ENCODE results near the gene BMP15. TPM values are rescaled to one million over a fixed set of nuclear protein-coding genes. Genes with fewer than 3 reads are reported as not detected.

BMP15 gene
- total RNA-seq, 2 experiments from 2014 or later: not detected

DNA sequence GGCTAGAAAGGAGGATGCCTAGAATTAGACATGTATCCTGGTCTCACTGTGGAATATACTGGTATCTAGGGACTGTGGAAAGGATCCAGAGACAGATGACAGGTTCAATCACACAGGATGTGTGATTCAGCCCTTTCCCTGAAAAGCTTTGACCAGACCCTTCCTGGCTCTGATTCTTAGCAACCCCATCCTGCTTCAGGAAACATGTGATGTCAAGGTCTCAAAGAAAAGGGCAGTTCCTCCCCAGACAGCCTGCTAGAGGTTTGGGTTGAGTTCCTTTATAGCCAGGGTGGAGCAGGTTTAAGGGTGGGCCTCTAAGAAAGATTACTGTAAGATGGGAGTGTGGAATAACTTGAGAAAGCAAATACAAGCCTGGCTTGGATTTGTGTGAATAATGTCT is 3.0 kb downstream of the BMP15 start:
- POLR2A ChIA-PET: no interaction called here
- no peak overlapping the region for H3K4me3 Mint-ChIP-seq
- H3K4me1 Mint-ChIP-seq: no peaks in the 10 kb centered on the region
- H3K27ac Mint-ChIP-seq: no peak overlapping the region
- no peaks in the 10 kb centered on the region for H3K36me3 Mint-ChIP-seq (ENCODE audit: low read depth)
- no peaks in the 10 kb centered on the region for H3K9me3 Mint-ChIP-seq (ENCODE audit: low read depth)
- H3K27me3 Mint-ChIP-seq: no peaks in the 10 kb centered on the region
- CTCF ChIA-PET: no interaction called here
- intact Hi-C loops (cut with DNase I, micrococcal nuclease): no loop called here
- ATAC-seq (no peak), DNase-seq (no peak)

DNA sequence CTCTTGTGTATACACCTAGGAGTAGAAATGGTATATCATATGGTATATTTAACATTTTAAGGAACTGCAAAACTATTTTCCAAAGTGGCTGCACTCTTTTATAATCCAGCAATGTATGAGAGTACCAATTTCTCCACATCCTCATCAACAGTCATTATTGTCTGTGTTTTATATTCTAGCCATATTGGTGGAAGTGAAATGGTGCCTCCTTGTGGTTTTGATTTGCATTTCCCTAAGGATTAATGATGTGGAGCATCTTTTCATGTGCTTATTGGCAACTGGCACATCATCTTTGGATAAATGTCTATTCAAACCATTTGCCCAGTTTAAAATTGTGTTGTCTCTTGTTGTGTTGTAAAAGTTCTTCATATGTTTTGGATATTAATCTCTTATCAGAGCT is 9.6 kb downstream of the BMP15 start:
- H3K27ac Mint-ChIP-seq: no peak overlapping the region
- no peaks in the 10 kb centered on the region for H3K9me3 Mint-ChIP-seq (ENCODE audit: low read depth)
- no peak for DNase-seq
- H3K4me1 Mint-ChIP-seq: no peaks in the 10 kb centered on the region
- intact Hi-C loops (cut with DNase I, micrococcal nuclease): no loop called here
- ChIA-PET POLR2A (no interaction called here), CTCF (no interaction called here)
- no peak overlapping the region for H3K4me3 Mint-ChIP-seq
- no peaks in the 10 kb centered on the region for H3K36me3 Mint-ChIP-seq (ENCODE audit: low read depth)
- peaks cover 1% of the 10 kb centered on the region for H3K27me3 Mint-ChIP-seq
- ATAC-seq: no peak

DNA sequence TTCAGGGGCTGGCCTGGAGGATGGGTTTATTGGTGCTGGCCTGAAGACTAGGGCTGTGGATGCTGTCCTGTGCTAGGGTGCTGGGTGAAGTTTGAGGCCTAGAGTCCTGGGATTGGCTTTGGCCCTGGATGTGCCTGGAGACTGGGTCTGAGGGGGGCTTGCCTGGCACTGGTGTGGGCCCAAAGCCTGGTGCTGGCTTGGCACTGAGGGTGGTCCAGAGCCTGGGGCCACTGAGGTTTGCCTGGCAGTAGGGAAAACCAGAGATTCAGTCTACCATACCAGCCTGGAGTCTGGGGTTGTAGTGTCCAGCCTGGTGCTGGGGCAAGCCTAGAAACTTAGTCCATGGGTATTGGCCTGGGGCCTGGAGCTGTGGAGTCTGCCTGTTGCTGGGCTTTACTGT is 16.6 kb downstream of the BMP15 start:
- ChIA-PET POLR2A (no interaction called here), CTCF (no interaction called here)
- Mint-ChIP-seq H3K4me3 (no peak overlapping the region), H3K27me3 (peaks cover 1% of the 10 kb centered on the region), H3K4me1 (no peaks in the 10 kb centered on the region), H3K36me3 (ENCODE audit: low read depth) (no peaks in the 10 kb centered on the region), H3K9me3 (ENCODE audit: low read depth) (no peaks in the 10 kb centered on the region), H3K27ac (no peak overlapping the region)
- DNase-seq (no peak), ATAC-seq (no peak)
- intact Hi-C loops (cut with DNase I, micrococcal nuclease): no loop called here

DNA sequence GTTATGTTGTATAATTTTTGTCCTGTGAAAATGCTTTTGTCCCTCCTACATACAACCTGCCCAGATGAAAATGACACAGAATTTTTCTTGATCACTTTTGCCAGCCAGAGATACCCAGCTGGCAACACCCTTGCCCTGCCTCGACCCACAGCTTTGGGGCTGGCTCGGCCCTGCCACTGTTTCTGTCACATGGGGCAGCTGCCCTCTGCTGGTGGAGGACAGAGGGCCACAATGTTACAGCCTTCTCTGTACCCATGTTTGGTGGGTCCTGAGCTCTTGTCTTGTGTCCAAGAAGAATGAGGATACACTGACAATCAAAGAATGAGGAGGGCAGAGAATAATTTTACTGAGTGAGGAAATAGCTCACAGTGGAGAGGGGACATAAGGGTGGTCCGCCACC is 31.1 kb downstream of the BMP15 start:
- Mint-ChIP-seq H3K9me3 (ENCODE audit: low read depth) (no peaks in the 10 kb centered on the region), H3K27me3 (peaks cover 3% of the 10 kb centered on the region), H3K4me3 (no peak overlapping the region), H3K27ac (no peak overlapping the region), H3K4me1 (no peaks in the 10 kb centered on the region), H3K36me3 (ENCODE audit: low read depth) (no peaks in the 10 kb centered on the region)
- CTCF ChIA-PET: interaction anchor here (0.8 to 1.2 kb wide), 2 partner anchors 194 to 240 kb away, joined by 3 to 4 read pairs; no protein-coding TSS in a partner anchor
- POLR2A ChIA-PET: no interaction called here
- intact Hi-C loops (cut with DNase I, micrococcal nuclease): loop anchor here in 1 of 2 experiments (5.0 kb wide), 1 partner anchor 249 kb away; no protein-coding TSS in a partner anchor
- DNase-seq (peak; percentile 24), ATAC-seq (no peak)

DNA sequence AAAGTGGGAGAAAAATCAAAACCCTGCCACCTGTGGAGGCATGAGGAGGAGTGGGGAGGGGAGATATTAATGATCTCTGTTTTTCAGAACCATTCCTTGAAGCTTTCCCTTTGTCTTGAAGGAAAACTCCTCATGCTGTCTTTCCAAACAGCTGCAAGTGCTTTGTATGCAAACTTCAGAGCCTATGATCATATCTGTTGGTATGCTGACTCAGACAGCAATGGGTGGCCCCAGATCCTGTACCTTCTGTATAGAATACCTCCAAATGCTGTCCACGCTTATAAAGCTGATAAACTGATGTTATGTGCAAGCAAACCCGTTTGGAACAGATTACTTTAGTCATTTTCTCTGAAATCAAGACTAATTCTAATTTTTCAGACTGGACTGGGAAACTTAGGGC is 31.9 kb downstream of the BMP15 start:
- CTCF ChIA-PET: interaction anchor here (1.2 kb wide), 1 partner anchor 195 kb away, joined by 4 read pairs; no protein-coding TSS in a partner anchor
- no peak for DNase-seq
- intact Hi-C loops (cut with DNase I, micrococcal nuclease): loop anchor here in 1 of 2 experiments (5.0 kb wide), 1 partner anchor 250 kb away; no protein-coding TSS in a partner anchor
- POLR2A ChIA-PET: no interaction called here
- peaks cover 3% of the 10 kb centered on the region for H3K27me3 Mint-ChIP-seq
- H3K36me3 Mint-ChIP-seq (ENCODE audit: low read depth): no peaks in the 10 kb centered on the region
- no peak overlapping the region for H3K4me3 Mint-ChIP-seq
- H3K4me1 Mint-ChIP-seq: no peaks in the 10 kb centered on the region
- H3K27ac Mint-ChIP-seq: no peak overlapping the region
- H3K9me3 Mint-ChIP-seq (ENCODE audit: low read depth): no peaks in the 10 kb centered on the region
- ATAC-seq: no peak

DNA sequence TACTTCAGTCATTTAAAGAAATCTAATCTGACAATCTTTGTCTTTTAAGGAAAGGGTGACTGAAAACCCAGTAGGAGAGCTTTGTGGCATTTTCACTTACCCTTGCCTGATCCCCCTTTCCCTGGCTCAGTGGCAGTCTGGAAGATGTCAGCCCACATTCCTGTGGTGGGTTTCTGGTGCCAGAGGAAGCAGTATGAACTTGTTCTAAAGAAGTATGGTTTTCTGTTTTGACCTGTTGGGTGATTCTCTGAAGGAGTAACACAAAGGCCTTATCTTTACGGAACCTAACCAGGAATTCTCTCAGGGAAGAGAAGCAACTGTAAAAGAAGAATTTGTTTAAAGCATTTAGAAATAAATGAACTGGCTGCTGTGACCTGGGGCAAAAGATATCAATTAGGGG is 41.9 kb downstream of the BMP15 start:
- H3K36me3 Mint-ChIP-seq (ENCODE audit: low read depth): no peaks in the 10 kb centered on the region
- DNase-seq (no peak), ATAC-seq (no peak)
- H3K9me3 Mint-ChIP-seq (ENCODE audit: low read depth): peaks cover 2% of the 10 kb centered on the region
- H3K27me3 Mint-ChIP-seq: peaks cover 10% of the 10 kb centered on the region
- ChIA-PET CTCF (no interaction called here), POLR2A (no interaction called here)
- intact Hi-C loops (cut with DNase I, micrococcal nuclease): no loop called here
- no peaks in the 10 kb centered on the region for H3K4me1 Mint-ChIP-seq
- no peak overlapping the region for H3K4me3 Mint-ChIP-seq
- no peak overlapping the region for H3K27ac Mint-ChIP-seq

DNA sequence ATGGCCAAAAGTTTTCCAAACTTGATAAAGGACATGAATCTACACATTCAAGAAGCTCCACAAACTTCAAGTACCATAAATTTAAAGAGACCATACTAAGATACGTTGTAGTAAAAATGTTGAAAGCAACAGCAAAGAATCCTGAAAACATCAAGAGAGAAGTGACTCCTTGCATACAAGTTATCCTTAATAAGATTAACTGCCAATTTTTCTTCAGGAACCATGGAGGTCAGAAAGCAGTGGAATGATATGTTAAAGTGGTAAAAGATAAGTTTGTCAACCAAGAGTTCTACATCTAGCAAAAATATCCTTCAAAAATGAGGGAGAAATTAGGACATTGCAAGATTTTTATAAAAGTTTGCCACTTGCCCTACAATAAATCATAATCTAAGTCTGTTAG is 43.3 kb downstream of the BMP15 start:
- no peak overlapping the region for H3K27ac Mint-ChIP-seq
- ATAC-seq (no peak), DNase-seq (no peak)
- POLR2A ChIA-PET: no interaction called here
- peaks cover 2% of the 10 kb centered on the region for H3K9me3 Mint-ChIP-seq (ENCODE audit: low read depth)
- H3K4me1 Mint-ChIP-seq: no peaks in the 10 kb centered on the region
- H3K27me3 Mint-ChIP-seq: peaks cover 9% of the 10 kb centered on the region
- H3K4me3 Mint-ChIP-seq: no peak overlapping the region
- CTCF ChIA-PET: no interaction called here
- intact Hi-C loops (cut with DNase I, micrococcal nuclease): no loop called here
- H3K36me3 Mint-ChIP-seq (ENCODE audit: low read depth): no peaks in the 10 kb centered on the region

DNA sequence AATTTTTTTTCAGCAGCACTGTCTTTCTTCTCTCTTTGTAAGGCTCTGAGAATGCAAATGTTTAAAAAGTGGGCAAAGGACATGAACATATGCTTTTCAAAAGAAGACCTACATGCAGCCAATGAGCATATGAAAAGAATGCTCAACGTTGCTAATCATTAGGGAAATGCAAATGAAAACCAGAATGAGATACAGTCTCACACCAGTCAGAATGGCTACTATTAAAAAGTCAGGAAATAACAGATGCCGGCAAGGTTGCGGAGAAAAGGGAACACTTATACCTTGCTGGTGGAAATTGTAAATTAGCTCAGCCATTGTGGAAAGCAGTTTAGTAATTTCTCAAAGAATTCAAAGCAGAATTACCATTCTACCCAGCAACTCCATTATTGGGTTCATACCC is 51.6 kb downstream of the BMP15 start:
- no peak for ATAC-seq
- no peak for DNase-seq
- no peaks in the 10 kb centered on the region for H3K9me3 Mint-ChIP-seq (ENCODE audit: low read depth)
- H3K27me3 Mint-ChIP-seq: no peaks in the 10 kb centered on the region
- H3K27ac Mint-ChIP-seq: no peak overlapping the region
- no peaks in the 10 kb centered on the region for H3K36me3 Mint-ChIP-seq (ENCODE audit: low read depth)
- no peak overlapping the region for H3K4me3 Mint-ChIP-seq
- ChIA-PET CTCF (no interaction called here), POLR2A (no interaction called here)
- intact Hi-C loops (cut with DNase I, micrococcal nuclease): no loop called here
- H3K4me1 Mint-ChIP-seq: no peaks in the 10 kb centered on the region

DNA sequence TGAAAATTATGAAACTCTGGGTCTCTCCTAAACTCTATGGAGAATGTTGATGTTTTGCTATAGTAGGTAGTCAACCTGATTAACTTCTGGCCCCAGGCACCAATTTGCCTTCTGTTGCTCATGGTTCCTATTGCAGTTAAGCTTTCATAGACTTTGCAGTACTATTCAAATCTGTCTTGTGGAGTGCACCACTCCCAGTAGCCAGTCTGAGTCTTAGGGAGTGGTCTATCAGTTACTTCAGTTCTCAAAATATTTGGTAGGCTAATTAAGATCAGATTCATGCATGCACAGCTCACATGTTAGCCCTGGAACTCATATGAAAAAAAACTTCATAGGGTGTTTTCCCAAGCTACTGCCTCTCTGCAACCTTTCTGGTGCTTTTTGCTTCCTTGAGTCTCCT is 53.3 kb downstream of the BMP15 start:
- CTCF ChIA-PET: no interaction called here
- Mint-ChIP-seq H3K9me3 (ENCODE audit: low read depth) (no peaks in the 10 kb centered on the region), H3K27me3 (no peaks in the 10 kb centered on the region), H3K4me1 (no peaks in the 10 kb centered on the region), H3K36me3 (ENCODE audit: low read depth) (no peaks in the 10 kb centered on the region), H3K27ac (no peak overlapping the region), H3K4me3 (no peak overlapping the region)
- no peak for ATAC-seq
- POLR2A ChIA-PET: no interaction called here
- intact Hi-C loops (cut with DNase I, micrococcal nuclease): no loop called here
- DNase-seq: no peak

Other genes starting within 250 kb of the BMP15 start
- gene SHROOM4, start 96.5 kb upstream of the BMP15 start, total RNA-seq: not detected